GM19043 (cell line): ENCODE results near the gene LRP10.
A peak's percentile ranks its signal among the peaks of the same experiment; 100 is the strongest.
"Not testable (repeated sequence)": the region's sequence is repeated elsewhere in the genome, so short reads cannot be mapped to it uniquely, and the experiment has no call there.

Source experiments
- ATAC-seq: cut with Tn5 transposase; IDR thresholded peaks from one replicate; pipeline ENCODE4 v1.9.1; 2021; ENCODE audit warnings: low read depth; ENCODE audit not compliant: unreplicated experiment

Gene LRP10

GRCh38 chr14:22871224-22872032 is at the start of gene LRP10:
Gene LRP10, plus strand, starts transcription at chr14:22871740. Its CDS starts 564 bp downstream, at chr14:22872304.
- peak; percentile 68 for ATAC-seq

GRCh38 chr14:22822016-22822570 is 49.4 kb upstream of the LRP10 start:
- no peak for ATAC-seq

- no peak for ATAC-seq
Measured at GRCh38 chr14:22822571-22823098, 48.9 kb upstream of the LRP10 start.

- ATAC-seq = no peak
Measured at GRCh38 chr14:22824711-22825359, 46.7 kb upstream of the LRP10 start.

- ATAC-seq = not testable (repeated sequence)
Measured at GRCh38 chr14:22829076-22829660, 42.4 kb upstream of the LRP10 start.

- peak; percentile 74 for ATAC-seq
Measured at GRCh38 chr14:22829661-22830442, 41.7 kb upstream of the LRP10 start, which contains the start of gene MRPL52. Gene MRPL52, plus strand, starts transcription at chr14:22829887. Its CDS starts 26 bp downstream, at chr14:22829913.

GRCh38 chr14:22830443-22831010 is 41.0 kb upstream of the LRP10 start:
- no peak for ATAC-seq

- no peak for ATAC-seq
Measured at GRCh38 chr14:22835505-22835904, 36.0 kb upstream of the LRP10 start.

GRCh38 chr14:22836301-22837113 is 35.0 kb upstream of the LRP10 start, which contains the start of gene MMP14:
Gene MMP14, plus strand, starts transcription at chr14:22836585. Its CDS starts 233 bp downstream, at chr14:22836818.
- ATAC-seq = no peak

- ATAC-seq = no peak
Measured at GRCh38 chr14:22837114-22837749, 34.3 kb upstream of the LRP10 start.

GRCh38 chr14:22837750-22838538 is 33.6 kb upstream of the LRP10 start:
- ATAC-seq = no peak

GRCh38 chr14:22838631-22839041 is 32.9 kb upstream of the LRP10 start:
- no peak for ATAC-seq

GRCh38 chr14:22839159-22839779 is 32.3 kb upstream of the LRP10 start:
- no peak for ATAC-seq

- no peak for ATAC-seq
Measured at GRCh38 chr14:22841311-22841710, 30.2 kb upstream of the LRP10 start.

GRCh38 chr14:22841769-22842168 is 29.8 kb upstream of the LRP10 start:
- ATAC-seq = no peak

- no peak for ATAC-seq
Measured at GRCh38 chr14:22842211-22843122, 29.1 kb upstream of the LRP10 start.
